GM23248 (cell line): Measurements from ENCODE around the gene ACSS1.

ENCODE experiments used
- EZH2 ChIP-seq: fragments of 200-600 bp; sonication (generic); IDR thresholded peaks from 2 replicates; pipeline ENCODE4 v1.6.1; 2018; ENCODE audit warnings: antibody characterized with exemption, mild to moderate bottlenecking; ENCODE audit not compliant: insufficient read depth, poor library complexity, severe bottlenecking
- EZH2phosphoT487 ChIP-seq: fragments of 200-600 bp; sonication (generic); IDR thresholded peaks from 2 replicates; pipeline ENCODE4 v1.6.1; 2018; ENCODE audit warnings: antibody characterized with exemption, moderate library complexity, mild to moderate bottlenecking, low read depth; ENCODE audit not compliant: insufficient read depth

- no peak for TF ChIP-seq EZH2
- no peak for TF ChIP-seq EZH2phosphoT487
These were observed 37.0 kb downstream of the ACSS1 start for GRCh38 chr20:25020901-25021301.
